Kidney (tissue), 14 donors: Measurements from ENCODE around the gene LRBA. TPM values are rescaled to one million over a fixed set of nuclear protein-coding genes. Genes with fewer than 3 reads are reported as not detected.
"Not testable (repeated sequence)": the region's sequence is repeated elsewhere in the genome, so short reads cannot be mapped to it uniquely, and the experiment has no call there.

Experiments used
- DNase-seq, 5 donors: peaks; one replicate each; pipeline ENCODE4 v3.0.0-alpha.2; 2013 to 2020
- FAIRE-seq: peaks from 2 replicates; lab custom pipeline; 2012; peaks lifted over from hg19 to GRCh38; lab: Jason Lieb, UNC
- H3K27ac ChIP-seq, 2 donors: one replicate each; pipeline ENCODE4 v1.7.0; 2013; ENCODE audit warnings: low read depth in 2 of 2, low read length in 2 of 2, inconsistent platforms in 1 of 2
- H3K27me3 ChIP-seq: one replicate; pipeline ENCODE4 v1.7.1; 2013; ENCODE audit warnings: low read length, inconsistent platforms; ENCODE audit not compliant: control insufficient read depth, insufficient read depth
- H3K36me3 ChIP-seq, 3 donors: one replicate each; pipeline versions ENCODE4 v1.7.0 to v1.7.1; 2013; ENCODE audit warnings: low read length in 3 of 3, control low read depth in 1 of 3, inconsistent platforms in 1 of 3; ENCODE audit not compliant: insufficient read depth in 3 of 3, control insufficient read depth in 2 of 3
- H3K4me1 ChIP-seq, 3 donors: one replicate each; pipeline versions ENCODE4 v1.7.0 to v1.7.1; 2013; ENCODE audit warnings: low read length in 3 of 3, inconsistent platforms in 1 of 3, low read depth in 1 of 3; ENCODE audit not compliant: control insufficient read depth in 2 of 3, insufficient read depth in 2 of 3
- H3K4me3 ChIP-seq, 3 donors: one replicate each; pipeline versions ENCODE4 v1.7.0 to v1.8.1; 2013; ENCODE audit warnings: low read length in 3 of 3, control low read depth in 1 of 3, inconsistent platforms in 1 of 3
- H3K9ac ChIP-seq, 3 donors: one replicate each; pipeline versions ENCODE4 v1.7.0 to v1.7.1; 2013; ENCODE audit warnings: low read length in 3 of 3, control low read depth in 1 of 3, inconsistent platforms in 1 of 3
- H3K9me3 ChIP-seq, 3 donors: one replicate each; pipeline versions ENCODE4 v1.7.0 to v1.7.1; 2013; ENCODE audit warnings: low read length in 3 of 3, control low read depth in 1 of 3, inconsistent platforms in 1 of 3; ENCODE audit not compliant: control insufficient read depth in 2 of 3, insufficient read depth in 1 of 3
- intact Hi-C: fragments of 100-400 bp; cut with DNase I; formaldehyde crosslinking; loops from one replicate; pipeline ENCODE4 v1.11.1; 2022
- polyA plus RNA-seq: library from polyadenylated mRNA; stranded (reverse); fragments of 350-450 nt; fragmentation: Illumina TruSeq; extraction: RNeasy Lipid Tissue Mini Kit (QIAGEN cat#74804); gene quantifications from one replicate; pipeline ENCODE4 v1.2.3, GENCODE V29; 2014; ENCODE audit warnings: low read depth, low replicate concordance; ENCODE audit not compliant: insufficient read depth
- total RNA-seq: library from RNA; stranded (reverse); fragmentation: NEBNext Ultra II Directional; extraction: Animal tissue kit (Norgen Biotek cat#: 25700); gene quantifications from one replicate; pipeline ENCODE4 v1.2.1, GENCODE V29; 2021
- TF ChIP-seq, protein P1 (sequence below): IDR thresholded peaks from 3 replicates; pipeline ENCODE4 v1.5.1; 2012; ENCODE audit warnings: mild to moderate bottlenecking, moderate library complexity, borderline replicate concordance; ENCODE audit not compliant: insufficient read depth; ENCODE audit errors: extremely low read depth
- donor health status: control.
- donor health status: control.
- donor health status: control.
- donor health status: control.
- donor health status: control.
- donor health status: DM: yes; HTN: yes; CAD: no.
- donor health status: Normal renal cell carcinoma (clear cell type).

The LRBA gene
- total and polyA plus RNA-seq, 2 donors from 2014 or later, result 20.3 to 76.7 TPM

GRCh38 chr4:150962245-150962644 lies 52.8 kb downstream of the LRBA start:
- DNase-seq, result no peak
- H3K4me3 ChIP-seq, result no peak overlapping the region
- no peak overlapping the region for H3K9ac ChIP-seq
- FAIRE-seq, result no peak
- intact Hi-C loops, result no loop called here
- H3K27ac ChIP-seq, result no peak overlapping the region
- TF ChIP-seq, protein P1, sequence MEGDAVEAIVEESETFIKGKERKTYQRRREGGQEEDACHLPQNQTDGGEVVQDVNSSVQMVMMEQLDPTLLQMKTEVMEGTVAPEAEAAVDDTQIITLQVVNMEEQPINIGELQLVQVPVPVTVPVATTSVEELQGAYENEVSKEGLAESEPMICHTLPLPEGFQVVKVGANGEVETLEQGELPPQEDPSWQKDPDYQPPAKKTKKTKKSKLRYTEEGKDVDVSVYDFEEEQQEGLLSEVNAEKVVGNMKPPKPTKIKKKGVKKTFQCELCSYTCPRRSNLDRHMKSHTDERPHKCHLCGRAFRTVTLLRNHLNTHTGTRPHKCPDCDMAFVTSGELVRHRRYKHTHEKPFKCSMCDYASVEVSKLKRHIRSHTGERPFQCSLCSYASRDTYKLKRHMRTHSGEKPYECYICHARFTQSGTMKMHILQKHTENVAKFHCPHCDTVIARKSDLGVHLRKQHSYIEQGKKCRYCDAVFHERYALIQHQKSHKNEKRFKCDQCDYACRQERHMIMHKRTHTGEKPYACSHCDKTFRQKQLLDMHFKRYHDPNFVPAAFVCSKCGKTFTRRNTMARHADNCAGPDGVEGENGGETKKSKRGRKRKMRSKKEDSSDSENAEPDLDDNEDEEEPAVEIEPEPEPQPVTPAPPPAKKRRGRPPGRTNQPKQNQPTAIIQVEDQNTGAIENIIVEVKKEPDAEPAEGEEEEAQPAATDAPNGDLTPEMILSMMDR, result no peak
- H3K36me3 ChIP-seq, result no peaks in the 10 kb centered on the region
- peaks cover 0 to 8% (median 0%) of the 10 kb centered on the region in 3 donors for H3K9me3 ChIP-seq
- no peaks in the 10 kb centered on the region for H3K27me3 ChIP-seq
- no peaks in the 10 kb centered on the region for H3K4me1 ChIP-seq

DNA sequence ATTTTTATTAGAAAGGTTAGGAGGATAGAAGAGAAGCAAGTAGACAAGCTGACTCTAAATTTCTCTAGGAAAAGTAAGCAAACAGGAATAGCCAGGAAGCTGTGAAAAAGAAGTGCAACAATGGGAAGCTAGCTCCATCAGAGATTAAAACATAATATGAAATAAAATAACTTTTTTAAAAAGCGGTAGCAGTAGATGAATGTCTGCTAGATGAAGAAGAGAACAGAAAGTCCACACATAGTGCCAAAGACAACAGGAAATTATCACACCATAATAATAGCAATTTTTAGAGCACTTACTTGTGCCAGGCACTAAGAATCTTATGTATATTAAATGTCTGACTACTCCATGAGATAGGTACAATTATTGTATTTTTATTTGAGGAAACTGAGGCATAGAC lies 53.5 kb downstream of the LRBA start:
- no peaks in the 10 kb centered on the region for H3K27me3 ChIP-seq
- H3K4me3 ChIP-seq, result no peak overlapping the region
- H3K9me3 ChIP-seq, result peaks cover 0 to 8% (median 0%) of the 10 kb centered on the region in 3 donors
- intact Hi-C loops, result no loop called here
- TF ChIP-seq, protein P1, result no peak
- H3K9ac ChIP-seq, result no peak overlapping the region
- DNase-seq, result no peak
- FAIRE-seq, result no peak
- no peaks in the 10 kb centered on the region for H3K4me1 ChIP-seq
- no peaks in the 10 kb centered on the region for H3K36me3 ChIP-seq
- no peak overlapping the region for H3K27ac ChIP-seq

DNA sequence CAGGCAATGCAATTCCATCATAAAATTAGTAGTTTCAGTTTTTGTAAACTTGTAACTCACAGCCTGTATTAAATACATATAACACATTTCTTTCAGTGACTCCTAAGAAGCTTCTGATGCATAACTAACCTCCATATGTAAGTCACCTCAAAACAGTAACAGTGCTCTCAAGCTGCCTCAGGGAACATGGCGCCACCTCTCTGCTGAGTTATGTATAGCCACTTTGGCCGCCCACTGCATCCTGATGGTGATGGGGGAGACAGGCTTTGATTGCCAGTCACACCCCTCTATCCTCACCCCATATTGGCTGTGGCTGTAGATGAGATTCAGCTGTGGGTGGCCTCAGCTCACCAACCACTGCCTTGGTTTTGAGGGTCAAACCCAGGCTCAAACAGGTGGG lies 54.3 kb downstream of the LRBA start:
- intact Hi-C loops, result no loop called here
- no peaks in the 10 kb centered on the region for H3K27me3 ChIP-seq
- H3K36me3 ChIP-seq, result no peaks in the 10 kb centered on the region
- no peak overlapping the region for H3K4me3 ChIP-seq
- no peak for FAIRE-seq
- H3K9ac ChIP-seq, result no peak overlapping the region
- no peaks in the 10 kb centered on the region for H3K4me1 ChIP-seq
- H3K27ac ChIP-seq, result no peak overlapping the region
- TF ChIP-seq, protein P1, result peak; percentile 16
- H3K9me3 ChIP-seq, result peaks cover 0 to 8% (median 0%) of the 10 kb centered on the region in 3 donors
- DNase-seq, result no peak

DNA sequence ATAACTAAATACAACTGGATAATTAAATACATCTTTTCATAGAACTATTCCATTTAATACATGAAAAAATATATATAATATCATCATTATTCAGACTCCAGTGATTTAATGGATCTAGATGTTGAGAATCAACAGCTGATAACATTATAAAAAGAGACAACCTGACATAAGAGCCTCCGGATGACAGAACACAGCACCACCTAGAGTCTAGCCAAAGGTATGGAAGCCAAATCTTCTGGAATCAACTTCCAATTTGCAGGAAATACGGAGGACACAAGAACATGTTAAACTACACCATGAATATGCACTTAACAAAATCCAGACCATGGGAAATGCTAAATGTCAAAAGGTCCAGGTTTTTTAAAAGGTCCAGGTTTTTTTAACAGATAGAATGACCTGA lies 55.0 kb downstream of the LRBA start:
- H3K9ac ChIP-seq, result no peak overlapping the region
- TF ChIP-seq, protein P1, result peak; percentile 39
- FAIRE-seq, result no peak

DNA sequence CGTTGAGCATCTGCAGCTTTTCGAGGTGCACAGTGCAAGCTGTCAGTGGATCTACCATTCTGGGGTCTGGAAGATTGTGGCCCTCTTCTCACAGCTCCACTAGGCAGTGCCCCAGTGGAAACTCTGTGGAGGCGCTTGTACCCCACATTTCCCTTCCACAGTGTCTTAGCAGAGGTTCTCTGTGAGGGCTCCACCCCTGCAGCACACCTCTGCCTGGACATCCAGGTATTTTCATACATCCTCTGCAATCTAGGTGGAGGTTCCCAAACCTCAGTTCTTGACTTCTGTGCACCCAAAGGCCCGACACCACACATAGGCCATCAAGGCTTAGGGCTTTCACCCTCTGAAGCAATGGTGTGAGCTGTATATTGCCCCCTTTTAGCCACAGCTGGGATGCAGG lies 57.1 kb downstream of the LRBA start:
- H3K4me1 ChIP-seq, H3K4me3 ChIP-seq, intact Hi-C loops, H3K36me3 ChIP-seq, H3K27ac ChIP-seq, FAIRE-seq, H3K27me3 ChIP-seq, H3K9ac ChIP-seq, DNase-seq, H3K9me3 ChIP-seq: not testable (repeated sequence)

More for the DNA sequence above, 55.0 kb downstream of the LRBA start:
- no peak for DNase-seq
- Histone ChIP-seq H3K27ac (no peak overlapping the region), H3K27me3 (no peaks in the 10 kb centered on the region), H3K4me3 (no peak overlapping the region), H3K4me1 (no peaks in the 10 kb centered on the region), H3K9me3 (peaks cover 0 to 8% (median 0%) of the 10 kb centered on the region in 3 donors), H3K36me3 (no peaks in the 10 kb centered on the region)
- intact Hi-C loops, result no loop called here
